NCI-H128 (cell line): ENCODE results near the gene RPP25.
A peak's percentile ranks its signal among the peaks of the same experiment; 100 is the strongest.
"Not testable (repeated sequence)": the region's sequence is repeated elsewhere in the genome, so short reads cannot be mapped to it uniquely, and the experiment has no call there.

Experiments
- DNase-seq: peaks from one replicate; lab custom pipeline; 2025; ENCODE audit not compliant: unreplicated experiment; lab: John Stamatoyannopoulos, UW

Gene RPP25

DNA sequence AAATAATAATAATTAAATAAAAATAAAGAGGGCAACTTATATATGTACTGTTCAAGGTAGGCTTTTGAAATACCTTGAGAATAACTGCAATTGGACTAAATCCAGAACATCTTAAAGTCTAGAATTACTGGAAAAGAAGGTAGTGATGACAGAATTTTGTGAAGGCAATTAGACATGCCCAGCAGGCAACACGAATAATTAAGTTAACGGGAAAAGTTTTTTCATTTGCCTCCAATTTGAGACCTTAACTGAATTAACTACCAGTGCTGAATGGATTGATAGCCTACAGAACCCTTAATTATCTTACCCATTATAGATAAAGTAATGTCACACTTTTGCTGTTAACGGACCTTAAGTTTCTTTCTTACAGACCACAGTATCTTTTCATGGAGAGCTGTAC lies 32.0 kb downstream of the RPP25 start:
- no peak for DNase-seq

DNA sequence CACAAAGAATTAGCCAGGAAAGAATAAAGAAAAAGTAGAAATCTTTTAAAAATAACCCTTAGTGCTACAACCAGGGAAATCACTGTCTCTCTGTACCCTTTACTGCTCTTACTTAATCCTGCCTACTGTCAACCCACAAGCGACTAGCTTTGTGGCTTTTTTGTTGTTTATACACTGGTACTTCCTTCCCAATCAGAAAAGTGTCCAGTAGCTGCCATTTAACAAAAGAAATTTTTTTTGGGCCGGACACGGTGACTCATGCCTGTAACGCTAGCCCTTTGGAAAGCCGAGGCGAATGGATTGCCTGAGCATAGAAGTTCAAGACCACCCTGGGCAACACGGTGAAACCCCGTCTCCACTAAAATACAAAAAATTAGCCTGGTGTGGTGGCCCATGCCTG lies 36.1 kb downstream of the RPP25 start:
- no peak for DNase-seq

DNA sequence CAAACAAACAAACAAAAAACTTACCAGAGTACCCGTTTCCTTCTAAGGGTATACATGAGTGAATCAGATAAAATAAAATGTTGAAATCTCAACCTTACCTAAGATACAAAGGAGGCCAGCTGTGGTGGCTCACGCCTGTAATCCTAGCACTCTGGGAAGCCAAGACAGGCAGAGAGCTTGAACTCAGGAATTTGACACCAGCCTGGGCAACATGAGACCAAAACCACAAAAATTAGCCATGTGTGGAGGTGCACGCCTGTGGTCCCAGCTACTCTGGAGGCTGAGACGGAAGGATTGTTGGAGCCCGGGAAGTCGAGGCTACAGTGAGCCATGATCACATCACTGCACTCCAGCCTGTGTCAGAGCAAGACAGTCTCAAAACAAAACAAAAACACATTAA lies 38.9 kb downstream of the RPP25 start:
- DNase-seq = no peak

DNA sequence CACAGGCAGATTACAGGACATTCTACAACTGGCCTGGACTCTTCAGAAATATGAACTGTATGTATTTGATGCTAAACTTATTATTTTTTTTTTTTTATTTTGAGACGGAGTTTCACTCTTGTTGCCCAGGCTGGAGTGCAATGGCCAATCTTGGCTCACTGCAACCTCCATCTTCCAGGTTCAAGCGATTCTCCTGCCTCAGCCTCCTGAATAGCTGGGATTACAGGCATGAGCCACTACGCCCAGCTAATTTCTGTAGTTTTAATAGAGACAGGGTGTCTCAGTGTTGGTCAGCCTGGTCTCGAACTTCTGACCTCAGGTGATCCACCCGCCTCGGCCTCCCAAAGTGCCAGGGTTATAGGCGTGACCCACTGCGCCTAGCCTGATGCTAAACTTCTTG lies 42.8 kb downstream of the RPP25 start:
- DNase-seq = not testable (repeated sequence)

DNA sequence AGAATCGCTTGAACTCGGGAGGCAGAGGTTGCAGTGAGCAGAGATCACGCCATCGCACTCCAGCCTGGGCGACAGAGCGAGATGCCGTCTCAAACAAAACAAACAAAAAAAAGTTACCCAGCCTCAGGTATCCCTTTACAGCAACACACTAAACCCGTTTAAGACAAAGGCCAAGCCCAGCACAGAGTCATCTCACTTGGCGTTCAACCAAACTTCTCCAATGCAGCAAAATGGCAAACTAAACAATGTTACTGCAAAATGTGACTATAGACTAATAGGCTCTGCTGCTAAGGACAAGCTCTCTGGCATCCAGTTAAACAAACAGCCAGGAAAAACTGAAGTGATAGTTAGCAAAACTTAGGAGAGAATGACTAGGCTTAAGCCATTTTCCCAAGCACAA lies 43.5 kb downstream of the RPP25 start:
- DNase-seq = no peak

DNA sequence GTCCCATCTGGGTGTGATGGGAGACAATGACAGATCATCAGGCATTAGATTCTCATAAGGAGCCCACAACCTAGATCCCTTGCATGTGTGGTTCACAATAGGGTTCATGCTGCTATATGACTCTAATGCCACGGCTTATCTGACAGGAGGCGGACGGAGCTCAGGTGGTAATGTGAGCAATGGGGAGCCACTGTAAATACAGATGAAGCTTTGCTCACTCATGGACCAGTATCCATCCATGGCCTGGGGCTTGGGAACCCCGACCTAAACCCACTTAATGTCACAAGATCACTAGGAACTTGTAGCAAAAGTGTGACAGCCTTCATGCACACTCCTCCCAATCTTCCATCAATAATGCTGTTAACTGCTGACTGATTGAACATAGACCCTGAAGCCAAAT lies 47.9 kb downstream of the RPP25 start:
- no peak for DNase-seq

DNA sequence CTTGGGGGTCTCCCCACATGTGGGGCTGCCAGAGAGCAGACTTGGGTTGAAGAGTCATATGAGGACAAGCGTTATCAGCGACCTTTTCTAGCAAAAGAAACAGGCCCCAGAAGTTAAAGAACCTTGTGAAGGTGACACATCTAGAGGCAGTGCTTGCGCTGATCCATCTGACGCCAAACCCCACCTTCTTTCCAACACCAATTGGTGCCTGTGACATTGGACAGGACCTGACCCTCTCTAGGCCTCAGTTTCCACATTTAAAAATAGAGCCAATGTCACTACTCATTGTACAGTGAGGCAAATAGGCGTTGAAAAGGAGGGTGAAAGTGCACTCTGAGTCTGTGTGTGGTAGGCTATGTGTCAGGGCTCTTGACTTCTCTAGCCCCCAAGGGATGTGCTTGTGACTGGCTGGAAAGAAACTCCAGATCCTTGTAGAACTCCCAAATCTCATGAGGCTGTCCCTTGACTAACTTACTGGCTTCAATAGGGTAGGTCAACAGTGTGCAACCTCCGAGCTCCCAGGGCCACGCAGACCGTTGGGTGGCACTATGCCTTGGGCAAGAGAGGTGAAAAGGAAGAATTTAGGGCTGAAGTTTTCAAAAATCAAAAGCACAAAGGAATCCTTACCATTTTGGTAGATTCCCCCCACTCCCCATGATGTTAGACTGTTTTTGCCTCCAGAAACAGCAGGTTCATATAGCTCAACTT lies 49.3 kb downstream of the RPP25 start:
- no peak for DNase-seq

DNA sequence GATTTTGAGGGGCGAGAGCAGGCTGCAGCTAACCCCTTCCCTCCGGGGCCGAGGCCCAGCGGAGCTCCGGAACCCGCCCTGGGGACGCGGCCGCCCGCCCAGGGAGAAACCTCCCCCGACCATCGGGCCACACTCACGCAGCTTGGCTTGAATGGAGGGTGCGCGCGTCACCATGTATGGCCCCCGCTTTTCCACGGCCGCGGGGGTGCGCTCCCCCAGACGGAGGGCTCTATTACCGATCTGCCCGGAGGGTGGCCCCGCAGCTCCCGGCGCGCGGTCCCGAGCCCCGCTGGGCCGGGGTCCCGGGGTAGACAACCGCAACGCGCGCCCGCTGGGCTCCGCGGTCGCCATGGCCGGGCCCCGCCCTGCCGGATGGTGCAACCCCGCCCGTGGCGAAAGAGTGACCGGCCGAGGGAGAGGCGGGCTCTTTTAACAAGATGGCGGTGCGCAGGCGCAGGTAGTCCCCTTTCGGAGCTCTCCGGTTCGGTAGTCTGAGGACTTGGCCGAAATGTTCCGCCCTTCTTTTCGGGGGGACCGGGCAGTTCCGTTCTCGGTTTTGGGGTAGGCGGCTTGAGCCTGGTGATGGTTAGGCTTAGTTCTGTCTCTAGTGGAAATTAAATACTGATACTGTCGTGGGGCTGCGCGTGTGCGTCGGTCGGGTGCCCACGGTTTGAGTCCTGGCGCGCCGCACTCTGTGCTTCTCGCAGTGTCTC lies 50.0 kb downstream of the RPP25 start, which contains the start of gene FAM219B:
TSS of gene FAM219B (minus strand) at position 402 of the 713 bp plus-strand sequence. CDS start at position 351, 51 bp downstream.
- peak; percentile 51 for DNase-seq

DNA sequence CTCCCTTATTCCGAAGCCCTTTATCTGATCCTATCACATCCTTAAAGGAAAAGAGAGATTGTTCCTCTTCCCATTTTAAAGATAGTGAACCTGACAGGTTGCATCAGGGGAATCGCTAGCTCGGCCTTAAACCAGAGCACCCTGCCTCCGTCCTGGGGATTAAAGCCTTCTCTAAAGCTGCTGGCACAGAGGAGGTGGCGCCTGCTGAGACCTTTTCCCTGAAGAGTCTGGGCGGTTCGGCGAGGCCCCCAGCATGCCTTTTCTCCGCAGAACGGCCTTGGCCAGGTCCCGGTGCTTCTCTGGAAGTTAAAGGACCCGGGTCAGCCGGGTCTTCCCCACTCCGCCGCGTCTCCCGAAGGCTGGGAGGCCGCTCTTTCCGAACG lies 50.5 kb downstream of the RPP25 start:
- DNase-seq = no peak
